ENCODE results near the gene BARX2. TPM values are rescaled to one million over a fixed set of nuclear protein-coding genes. Genes with fewer than 3 reads are reported as not detected.

BARX2 gene
- total and polyA plus RNA-seq, 11 donors, result 0.03 to 0.72 (median 0.12) TPM; not detected in 8

DNA sequence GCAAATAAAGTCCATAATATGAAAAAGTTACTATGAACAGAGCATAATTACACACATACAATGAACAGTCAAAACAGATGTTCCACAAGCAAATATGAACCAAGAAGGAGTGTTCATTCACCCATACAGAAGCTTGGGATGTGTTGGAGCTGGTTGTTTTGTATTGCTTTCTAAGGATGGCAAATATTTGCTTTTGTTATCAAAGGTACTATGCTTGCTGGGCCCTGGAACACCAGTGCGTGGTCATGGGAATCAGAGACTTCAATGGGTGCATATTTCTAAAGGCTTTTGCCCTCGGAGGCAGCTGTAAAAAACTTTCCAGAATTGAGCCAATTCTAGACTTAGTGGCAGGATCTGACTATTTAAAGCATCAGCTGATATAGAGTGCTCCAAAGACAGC is 85.1 kb downstream of the BARX2 start:
- Histone ChIP-seq H3K4me1 (no peaks in the 10 kb centered on the region), H3K9me3 (no peaks in the 10 kb centered on the region), H3K27me3 (peaks cover 0 to 3% (median 0%) of the 10 kb centered on the region in 9 donors), H3K4me3 (no peak overlapping the region), H3K36me3 (no peaks in the 10 kb centered on the region), H3K27ac (no peak overlapping the region)
- 64 to 90% (median 75%) methylated on average over 2 of the region's 2 CpGs for WGBS, 4 donors
- no peak for ATAC-seq
- no peak for DNase-seq
- TF ChIP-seq, protein P1, sequence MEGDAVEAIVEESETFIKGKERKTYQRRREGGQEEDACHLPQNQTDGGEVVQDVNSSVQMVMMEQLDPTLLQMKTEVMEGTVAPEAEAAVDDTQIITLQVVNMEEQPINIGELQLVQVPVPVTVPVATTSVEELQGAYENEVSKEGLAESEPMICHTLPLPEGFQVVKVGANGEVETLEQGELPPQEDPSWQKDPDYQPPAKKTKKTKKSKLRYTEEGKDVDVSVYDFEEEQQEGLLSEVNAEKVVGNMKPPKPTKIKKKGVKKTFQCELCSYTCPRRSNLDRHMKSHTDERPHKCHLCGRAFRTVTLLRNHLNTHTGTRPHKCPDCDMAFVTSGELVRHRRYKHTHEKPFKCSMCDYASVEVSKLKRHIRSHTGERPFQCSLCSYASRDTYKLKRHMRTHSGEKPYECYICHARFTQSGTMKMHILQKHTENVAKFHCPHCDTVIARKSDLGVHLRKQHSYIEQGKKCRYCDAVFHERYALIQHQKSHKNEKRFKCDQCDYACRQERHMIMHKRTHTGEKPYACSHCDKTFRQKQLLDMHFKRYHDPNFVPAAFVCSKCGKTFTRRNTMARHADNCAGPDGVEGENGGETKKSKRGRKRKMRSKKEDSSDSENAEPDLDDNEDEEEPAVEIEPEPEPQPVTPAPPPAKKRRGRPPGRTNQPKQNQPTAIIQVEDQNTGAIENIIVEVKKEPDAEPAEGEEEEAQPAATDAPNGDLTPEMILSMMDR (IDR thresholded peaks at IDR 0.05), result no peak
- no peak for TF ChIP-seq POLR2A (IDR thresholded peaks at IDR 0.05)
- intact Hi-C loops (cut with DNase I), result no loop called here

DNA sequence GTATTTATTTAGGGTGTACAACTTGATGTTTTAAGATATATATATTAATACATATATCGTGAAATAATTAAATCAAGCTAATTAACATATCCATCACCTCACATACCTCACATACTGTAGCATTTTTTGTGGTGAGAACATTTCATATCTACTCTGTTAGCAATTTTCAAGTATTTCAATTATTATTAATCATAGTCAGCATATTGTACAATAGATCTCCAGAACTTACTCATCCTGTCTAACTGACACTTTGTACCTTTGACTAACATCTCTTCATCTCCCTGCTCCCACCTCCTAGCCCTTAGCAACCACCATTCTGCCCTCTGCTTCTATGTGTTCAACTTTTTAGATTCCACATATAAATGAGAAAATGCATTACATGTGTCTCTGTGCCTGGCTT is 108.4 kb downstream of the BARX2 start:
- H3K4me1 ChIP-seq, result no peaks in the 10 kb centered on the region
- H3K27me3 ChIP-seq, result no peaks in the 10 kb centered on the region
- no peak overlapping the region for H3K27ac ChIP-seq
- WGBS, 4 donors, result 84 to 100% (median 93%) methylated on average over 1 of the region's 1 CpG
- no peak overlapping the region for H3K4me3 ChIP-seq
- DNase-seq, result no peak
- H3K9me3 ChIP-seq, result peaks cover 0 to 12% (median 2%) of the 10 kb centered on the region in 12 donors
- no peak for ATAC-seq
- intact Hi-C loops (cut with DNase I), result no loop called here
- no peaks in the 10 kb centered on the region for H3K36me3 ChIP-seq
- TF ChIP-seq POLR2A (IDR thresholded peaks at IDR 0.05), result no peak
- TF ChIP-seq, protein P1 (IDR thresholded peaks at IDR 0.05), result no peak

DNA sequence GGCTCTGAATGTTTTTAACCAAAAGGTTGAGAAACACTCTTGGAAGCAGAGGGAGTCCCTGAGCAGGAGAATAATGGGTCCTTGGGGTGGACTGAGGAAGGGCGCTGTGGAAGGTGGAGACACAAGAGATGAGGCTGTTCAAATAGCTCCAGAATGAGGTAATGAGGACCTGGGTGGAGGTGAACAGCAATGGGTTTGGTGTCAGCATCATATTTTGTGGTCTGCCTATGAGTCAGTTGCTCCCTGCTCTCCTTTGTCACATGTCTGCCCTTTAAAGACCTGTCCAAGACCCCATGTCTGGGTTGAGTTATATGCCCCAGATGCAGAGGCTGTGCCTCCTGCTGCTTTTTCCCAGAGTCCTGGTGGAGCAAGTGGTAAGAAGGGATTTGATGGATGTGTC is 113.6 kb downstream of the BARX2 start:
- H3K9me3 ChIP-seq, result peaks cover 0 to 12% (median 2%) of the 10 kb centered on the region in 12 donors
- DNase-seq, result no peak
- TF ChIP-seq POLR2A (IDR thresholded peaks at IDR 0.05), result no peak
- TF ChIP-seq, protein P1 (IDR thresholded peaks at IDR 0.05), result no peak
- H3K27me3 ChIP-seq, result peaks cover 0 to 9% (median 0%) of the 10 kb centered on the region in 9 donors
- no peaks in the 10 kb centered on the region for H3K4me1 ChIP-seq
- ATAC-seq, result no peak
- no peak overlapping the region for H3K27ac ChIP-seq
- no peak overlapping the region for H3K4me3 ChIP-seq
- WGBS, 4 donors, result 75 to 87% (median 86%) methylated on average over 1 of the region's 1 CpG
- H3K36me3 ChIP-seq, result no peaks in the 10 kb centered on the region
- intact Hi-C loops (cut with DNase I), result no loop called here

DNA sequence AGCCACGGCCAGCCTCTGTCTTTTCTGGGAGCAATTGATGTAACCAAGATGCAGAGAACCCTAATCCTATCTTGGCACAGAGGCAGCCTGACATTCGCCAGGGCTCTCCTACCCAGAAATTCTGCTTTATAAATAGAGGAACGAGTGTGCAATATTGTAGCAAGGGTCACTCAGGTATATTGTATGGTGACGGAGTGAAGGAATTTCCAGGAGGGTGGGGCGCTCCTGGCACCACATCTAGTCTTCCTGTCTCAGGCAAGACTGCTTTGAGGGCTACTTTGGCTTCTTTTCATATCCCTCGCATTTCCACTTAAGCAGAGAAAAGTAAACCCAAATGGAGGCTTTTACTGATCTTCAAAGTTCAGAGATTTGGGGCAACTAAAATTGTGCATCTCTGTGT is 114.4 kb downstream of the BARX2 start:
- 59 to 80% (median 68%) methylated on average over 6 of the region's 6 CpGs for WGBS, 4 donors
- Histone ChIP-seq H3K27ac (no peak overlapping the region), H3K4me3 (no peak overlapping the region), H3K27me3 (peaks cover 0 to 9% (median 0%) of the 10 kb centered on the region in 9 donors), H3K36me3 (no peaks in the 10 kb centered on the region), H3K4me1 (no peaks in the 10 kb centered on the region), H3K9me3 (peaks cover 0 to 12% (median 2%) of the 10 kb centered on the region in 12 donors)
- ATAC-seq, result no peak
- intact Hi-C loops (cut with DNase I), result no loop called here
- TF ChIP-seq, protein P1 (IDR thresholded peaks at IDR 0.05), result no peak
- no peak for TF ChIP-seq POLR2A (IDR thresholded peaks at IDR 0.05)
- DNase-seq, result no peak

Data from heart left ventricle (tissue), 16 donors.